ENCODE results near the gene SNCA. TPM values are rescaled to one million over a fixed set of nuclear protein-coding genes. Genes with fewer than 3 reads are reported as not detected.

Gene SNCA
- total RNA-seq, 1 experiment from 2014 or later, result 6.0 TPM

GRCh38 chr4:89759426-89759825 lies 77.5 kb downstream of the SNCA start:
- DNase-seq (ENCODE audit: low read depth, low spot score) (no peak), ATAC-seq (no peak)
- in situ Hi-C loops (cut with HindIII; ENCODE audit: low pct_unique_long_range_greater_than_20kb, low sequenced_read_pairs), result no loop called here
- Histone ChIP-seq H3K27ac (ENCODE audit: low read length) (no peak overlapping the region), H3K27me3 (ENCODE audit: control insufficient read depth, insufficient read depth, low read length) (no peaks in the 10 kb centered on the region), H3K9me3 (ENCODE audit: control insufficient read depth, insufficient read depth, low read depth, low read length) (no peaks in the 10 kb centered on the region), H3K4me3 (ENCODE audit: low read depth in 2 of 2, low read length in 2 of 2) (no peak overlapping the region), H3K36me3 (ENCODE audit: control insufficient read depth, insufficient read depth, low read length) (no peaks in the 10 kb centered on the region), H3K4me1 (ENCODE audit: control insufficient read depth, insufficient read depth, low read length) (no peaks in the 10 kb centered on the region; the same call in 1 of the 2 replicates)
- no peak for TF ChIP-seq TCF7L2 (IDR thresholded peaks at IDR 0.05; ENCODE audit: low read depth, low read length)
- no peak for TF ChIP-seq POLR2AphosphoS5 (IDR thresholded peaks at IDR 0.05; ENCODE audit: low read depth, low read length)
- no peak for TF ChIP-seq CTCF (IDR thresholded peaks at IDR 0.05)
- TF ChIP-seq SIN3A (IDR thresholded peaks at IDR 0.05; ENCODE audit: borderline replicate concordance, insufficient read depth, low read depth, low read length), result no peak
- TF ChIP-seq REST (IDR thresholded peaks at IDR 0.05; ENCODE audit: insufficient read depth in 1 of 2, low read depth in 2 of 2, low read length in 1 of 2), result no peak
- ChIA-PET POLR2A (no interaction called here), CTCF (interaction anchor here (0.7 kb wide), 1 partner anchor 19 kb away, joined by 3 read pairs; no protein-coding TSS in a partner anchor)
- no TSS peak for BruUV-seq (replicated peaks)
- intact Hi-C loops (cut with micrococcal nuclease; ENCODE audit: unreplicated experiment), result no loop called here

GRCh38 chr4:89757154-89757719 lies 79.7 kb downstream of the SNCA start:
- no peak for TF ChIP-seq CTCF (IDR thresholded peaks at IDR 0.05)
- no peak for TF ChIP-seq SIN3A (IDR thresholded peaks at IDR 0.05; ENCODE audit: borderline replicate concordance, insufficient read depth, low read depth, low read length)
- TF ChIP-seq POLR2AphosphoS5 (IDR thresholded peaks at IDR 0.05; ENCODE audit: low read depth, low read length), result no peak
- TF ChIP-seq REST (IDR thresholded peaks at IDR 0.05; ENCODE audit: insufficient read depth in 1 of 2, low read depth in 2 of 2, low read length in 1 of 2), result no peak
- TF ChIP-seq TCF7L2 (IDR thresholded peaks at IDR 0.05; ENCODE audit: low read depth, low read length), result no peak
- ChIA-PET CTCF (no interaction called here), POLR2A (no interaction called here)
- ATAC-seq, result no peak
- intact Hi-C loops (cut with micrococcal nuclease; ENCODE audit: unreplicated experiment), result no loop called here
- no peaks in the 10 kb centered on the region for H3K36me3 ChIP-seq (ENCODE audit: control insufficient read depth, insufficient read depth, low read length)
- no peak for DNase-seq (ENCODE audit: low read depth, low spot score)
- BruUV-seq (replicated peaks), result no TSS peak
- H3K27me3 ChIP-seq (ENCODE audit: control insufficient read depth, insufficient read depth, low read length), result no peaks in the 10 kb centered on the region
- in situ Hi-C loops (cut with HindIII; ENCODE audit: low pct_unique_long_range_greater_than_20kb, low sequenced_read_pairs), result no loop called here
- H3K9me3 ChIP-seq (ENCODE audit: control insufficient read depth, insufficient read depth, low read depth, low read length), result no peaks in the 10 kb centered on the region
- H3K4me1 ChIP-seq (ENCODE audit: control insufficient read depth, insufficient read depth, low read length), result no peaks in the 10 kb centered on the region; the same call in 1 of the 2 replicates
- H3K4me3 ChIP-seq (ENCODE audit: low read depth in 2 of 2, low read length in 2 of 2), result no peak overlapping the region
- no peak overlapping the region for H3K27ac ChIP-seq (ENCODE audit: low read length)

All from Panc1 (cell line).